NCI-H446 treated with DMSO at 0.1 percent for 48 hours (cell line): ENCODE results near the gene NMNAT2.

Source experiments
- DNase-seq: peaks from one replicate; lab custom pipeline; 2025; lab: John Stamatoyannopoulos, UW

The NMNAT2 gene

GRCh38 chr1:183365093-183365492 lies 53.1 kb downstream of the NMNAT2 start:
- DNase-seq = no peak

- no peak for DNase-seq
Measured at GRCh38 chr1:183363972-183364371, 54.2 kb downstream of the NMNAT2 start.

GRCh38 chr1:183361081-183361480 lies 57.1 kb downstream of the NMNAT2 start:
- no peak for DNase-seq

- no peak for DNase-seq
Measured at GRCh38 chr1:183360473-183360872, 57.7 kb downstream of the NMNAT2 start.

DNA sequence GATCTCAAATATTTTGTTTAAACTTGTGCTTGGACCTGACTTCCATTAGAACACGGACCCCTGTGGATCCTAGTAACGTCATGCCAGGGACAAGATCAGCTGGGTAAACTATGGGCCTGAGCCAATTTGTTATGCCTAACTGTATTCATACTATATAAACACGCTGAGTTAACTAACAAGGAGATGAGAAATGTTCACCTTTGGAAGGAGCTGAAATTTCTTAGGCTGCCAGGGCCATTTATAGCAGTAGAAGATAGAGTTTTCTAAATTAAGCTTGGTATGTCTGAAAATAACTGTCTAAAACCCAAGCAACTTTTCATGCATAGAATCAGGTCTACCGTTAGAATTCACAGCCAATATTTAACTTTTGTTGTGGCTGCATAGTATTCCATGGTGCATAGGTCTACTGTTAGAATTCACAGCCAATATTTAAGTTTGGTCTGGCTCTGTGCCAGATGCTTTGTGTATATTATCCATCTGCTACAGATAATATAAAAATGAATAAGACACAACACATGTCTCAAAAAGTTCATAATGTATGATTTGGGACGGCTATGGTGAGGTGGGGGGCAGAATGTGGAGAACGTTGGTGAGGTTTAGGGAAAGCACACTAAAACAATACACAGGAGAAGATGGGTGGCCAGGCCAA lies 61.5 kb downstream of the NMNAT2 start:
- DNase-seq = no peak

DNA sequence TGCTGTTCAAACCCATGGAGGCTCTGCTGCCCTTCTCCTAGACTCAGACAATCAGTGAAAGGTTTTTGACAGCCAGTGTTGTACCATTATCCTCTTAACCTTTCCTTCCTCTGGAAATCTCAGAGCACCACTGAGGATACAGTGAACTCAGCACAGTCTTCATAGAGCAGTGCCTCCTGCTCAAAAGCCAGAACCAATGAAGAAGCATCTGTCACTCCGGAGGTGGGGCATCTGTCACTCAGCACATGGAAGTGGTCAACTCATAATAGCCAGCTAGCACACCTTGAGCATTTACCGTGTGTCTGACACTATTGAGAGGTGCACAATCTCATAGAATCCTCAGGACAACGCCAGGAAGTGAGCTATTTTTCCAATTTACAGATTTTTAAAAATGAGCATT lies 62.4 kb downstream of the NMNAT2 start:
- DNase-seq = no peak

GRCh38 chr1:183355181-183355580 lies 63.0 kb downstream of the NMNAT2 start:
- DNase-seq = no peak

- no peak for DNase-seq
Measured at GRCh38 chr1:183353597-183353996, 64.6 kb downstream of the NMNAT2 start.

DNA sequence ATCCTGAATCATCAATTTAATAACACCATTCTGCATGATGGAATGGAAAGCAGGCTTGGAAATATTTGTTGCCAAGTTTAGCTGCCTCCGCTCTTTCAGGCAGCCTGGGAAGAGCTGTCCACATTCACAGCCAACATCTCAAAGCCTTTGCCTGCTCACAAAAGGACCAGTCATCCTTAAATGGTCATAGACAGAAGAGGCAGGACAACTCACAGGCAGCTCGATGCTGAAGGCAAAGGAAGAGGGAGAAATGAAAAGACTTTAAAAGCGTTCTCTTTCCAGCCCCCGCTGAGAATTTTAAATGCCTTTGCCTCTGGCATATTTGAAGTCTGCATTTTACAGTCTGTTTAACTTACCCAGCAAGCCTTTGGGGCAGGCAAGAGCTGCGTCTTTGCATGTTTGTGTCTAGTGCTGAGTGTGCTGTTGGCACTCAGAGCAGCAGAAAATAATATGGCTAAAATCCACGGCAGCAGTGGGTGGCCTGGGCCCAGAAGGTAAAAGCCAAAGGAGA lies 68.9 kb downstream of the NMNAT2 start:
- DNase-seq = peak; percentile 83

- no peak for DNase-seq
Measured at GRCh38 chr1:183346276-183346732, 71.9 kb downstream of the NMNAT2 start.

DNA sequence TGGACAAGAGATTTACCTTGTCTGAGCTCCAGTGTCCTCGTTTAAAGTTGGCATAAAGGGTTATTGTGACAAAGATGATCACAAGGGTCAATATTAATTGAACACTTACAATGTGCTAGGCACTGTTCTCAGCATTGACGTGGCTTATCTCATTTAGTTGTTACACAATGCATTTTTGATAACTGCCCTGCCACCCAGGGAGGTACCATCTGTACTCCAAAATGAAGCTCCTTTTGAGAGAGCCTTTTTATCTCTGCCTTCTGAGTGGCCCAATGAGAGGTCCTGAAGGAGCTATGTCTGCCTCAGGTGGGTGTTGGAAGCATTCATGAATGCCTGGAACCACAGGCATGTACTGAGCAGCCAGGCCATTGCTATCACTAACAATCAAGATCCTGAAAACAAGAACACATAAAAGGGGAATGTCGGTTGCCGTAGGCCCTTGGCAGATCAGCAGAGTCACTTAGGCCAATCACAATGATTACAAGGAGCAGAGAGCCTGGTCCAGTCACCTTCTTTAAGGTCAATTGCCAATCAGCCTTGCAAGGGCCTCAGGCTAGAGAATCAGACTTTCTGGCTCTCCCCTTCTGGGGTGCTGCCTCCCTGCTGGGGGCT lies 78.5 kb downstream of the NMNAT2 start:
- DNase-seq = no peak

DNA sequence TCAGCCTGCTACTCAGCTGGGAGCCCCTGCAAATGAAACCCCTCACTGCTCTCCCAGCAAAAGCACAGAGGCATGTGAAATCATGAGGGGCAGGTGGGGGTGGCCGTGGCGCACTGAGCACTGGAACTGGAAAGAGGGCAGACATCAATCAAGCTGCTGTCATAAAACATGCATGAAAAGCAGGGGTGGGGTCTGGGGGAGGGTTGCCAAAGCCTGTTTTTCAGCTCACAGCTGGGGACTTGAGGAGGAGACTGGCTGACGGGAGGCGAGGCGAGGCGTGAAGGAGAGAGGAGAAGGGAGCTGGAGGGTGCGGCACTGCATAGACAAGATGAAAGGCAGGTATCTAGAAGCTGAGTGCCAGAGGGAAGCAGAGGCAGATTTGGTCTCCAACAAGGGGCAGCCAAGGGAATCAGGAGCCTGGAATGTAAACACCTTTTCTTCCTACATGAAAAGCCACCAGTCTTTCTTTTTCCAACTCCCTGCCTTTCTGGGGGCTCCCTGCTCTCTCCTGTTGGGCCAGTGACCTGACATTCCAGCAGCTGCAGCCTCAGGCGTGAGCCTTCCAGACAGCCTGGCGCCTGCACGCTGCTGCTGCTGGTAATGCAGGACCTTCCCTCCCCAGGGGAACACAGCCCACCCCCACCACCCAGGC lies 87.0 kb downstream of the NMNAT2 start:
- peak; percentile 41 for DNase-seq

DNA sequence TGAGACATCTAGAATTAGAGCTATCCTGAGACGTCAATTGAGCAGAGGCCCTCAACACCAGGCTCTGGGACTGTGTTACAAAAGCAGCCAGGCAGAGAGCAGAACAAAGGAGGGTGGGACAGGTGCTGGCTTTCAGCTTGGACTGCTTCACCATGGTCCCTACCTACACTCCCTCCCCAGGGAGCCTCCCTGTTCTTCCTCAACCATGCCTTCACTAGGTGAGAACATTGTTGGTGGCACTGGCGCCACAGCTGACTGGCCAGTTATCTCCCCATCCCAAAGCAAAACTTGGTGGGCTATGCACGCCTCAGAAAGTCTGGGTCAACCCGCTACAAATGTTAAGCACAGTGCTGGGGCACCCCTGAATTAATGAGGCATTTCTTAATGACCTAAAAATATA lies 87.8 kb downstream of the NMNAT2 start:
- DNase-seq = no peak

DNA sequence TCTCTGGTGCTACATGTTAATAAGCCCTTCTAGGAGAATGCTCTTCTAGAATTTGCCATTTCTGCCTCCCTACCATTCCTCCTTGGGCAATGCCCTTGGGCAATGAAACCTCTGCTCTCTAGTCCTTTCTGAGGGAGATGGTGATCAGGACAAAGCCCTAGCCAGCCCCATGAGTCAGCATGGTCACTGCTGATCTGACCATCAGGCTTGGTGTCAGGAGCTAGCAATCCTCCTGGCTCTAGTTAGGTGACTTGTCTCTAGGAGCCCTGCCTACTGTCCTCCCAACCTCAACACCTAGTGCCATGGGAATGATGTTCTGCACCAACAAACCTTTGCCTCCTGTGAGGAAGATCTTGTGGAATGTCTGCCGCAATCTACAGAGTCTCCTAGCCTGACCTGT lies 89.8 kb downstream of the NMNAT2 start:
- DNase-seq = no peak

- peak; percentile 92 for DNase-seq
Measured at GRCh38 chr1:183327434-183328290, 90.5 kb downstream of the NMNAT2 start.

DNA sequence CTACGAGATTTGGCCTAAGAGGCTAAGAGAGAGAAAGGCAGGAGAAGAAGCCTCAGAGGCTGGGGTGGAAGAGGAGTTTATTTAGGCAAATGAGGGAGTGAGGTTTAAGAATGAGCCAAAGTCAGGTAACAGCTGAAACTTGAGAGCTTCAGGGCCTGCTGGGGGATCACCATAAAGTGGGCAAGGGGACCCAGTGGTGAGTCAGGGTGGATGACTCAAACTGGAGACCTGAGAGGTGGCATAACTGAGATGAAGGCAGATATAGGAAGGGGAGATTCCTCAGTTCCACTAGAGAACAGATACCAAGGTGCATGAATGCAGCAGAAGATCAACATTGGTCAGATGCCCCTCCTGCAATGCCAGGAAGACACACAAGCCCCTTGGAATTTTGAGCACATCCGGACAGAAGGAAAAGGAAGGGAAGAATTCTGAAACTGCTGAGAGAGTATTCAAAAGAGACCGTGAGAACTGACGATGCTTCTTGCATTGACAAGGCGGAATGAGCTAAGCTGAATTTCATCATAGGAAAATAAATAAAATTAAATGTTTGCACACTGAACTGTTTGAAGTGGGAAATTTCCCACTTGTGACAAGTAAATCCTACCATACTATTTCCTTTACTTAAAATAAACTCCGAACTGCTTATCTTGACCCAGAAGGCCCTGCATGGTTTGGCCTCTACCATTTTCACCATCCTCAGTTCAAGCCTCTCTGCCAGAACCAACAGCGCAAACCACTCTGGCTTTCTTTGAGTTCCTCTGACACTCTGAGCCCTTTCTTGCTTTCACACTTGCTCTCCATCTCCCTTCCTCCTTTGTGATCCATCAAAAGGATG lies 94.1 kb downstream of the NMNAT2 start:
- DNase-seq = no peak

- no peak for DNase-seq
Measured at GRCh38 chr1:183319606-183320005, 98.6 kb downstream of the NMNAT2 start.

GRCh38 chr1:183319051-183319450 lies 99.1 kb downstream of the NMNAT2 start:
- DNase-seq = no peak

DNA sequence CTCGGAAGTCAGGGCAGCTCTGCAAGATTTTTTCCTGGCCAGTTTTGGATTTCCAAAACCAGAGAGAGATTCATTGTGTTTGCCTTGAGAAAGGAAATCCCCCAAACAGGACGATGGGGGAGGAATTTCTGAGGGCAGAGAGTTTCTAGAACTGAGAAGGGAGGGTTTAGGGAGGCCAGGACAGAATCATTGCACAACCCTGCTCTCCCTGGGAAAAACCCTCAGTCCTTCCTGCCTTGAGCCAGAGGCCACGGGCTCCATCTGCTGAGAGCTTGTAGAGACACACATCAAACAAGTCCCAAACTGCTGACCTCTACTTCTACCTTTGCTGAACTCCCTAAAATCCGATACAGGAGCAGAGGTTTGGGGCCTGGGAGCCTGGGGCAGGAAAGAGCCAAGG lies 99.7 kb downstream of the NMNAT2 start:
- DNase-seq = no peak

GRCh38 chr1:183315991-183316758 lies 102.0 kb downstream of the NMNAT2 start:
- DNase-seq = no peak

GRCh38 chr1:183313063-183313462 lies 105.1 kb downstream of the NMNAT2 start:
- DNase-seq = no peak
